ENCODE measurements around the gene PLEKHB1.

Gene PLEKHB1, protein sequence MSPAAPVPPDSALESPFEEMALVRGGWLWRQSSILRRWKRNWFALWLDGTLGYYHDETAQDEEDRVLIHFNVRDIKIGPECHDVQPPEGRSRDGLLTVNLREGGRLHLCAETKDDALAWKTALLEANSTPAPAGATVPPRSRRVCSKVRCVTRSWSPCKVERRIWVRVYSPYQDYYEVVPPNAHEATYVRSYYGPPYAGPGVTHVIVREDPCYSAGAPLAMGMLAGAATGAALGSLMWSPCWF

DNA sequence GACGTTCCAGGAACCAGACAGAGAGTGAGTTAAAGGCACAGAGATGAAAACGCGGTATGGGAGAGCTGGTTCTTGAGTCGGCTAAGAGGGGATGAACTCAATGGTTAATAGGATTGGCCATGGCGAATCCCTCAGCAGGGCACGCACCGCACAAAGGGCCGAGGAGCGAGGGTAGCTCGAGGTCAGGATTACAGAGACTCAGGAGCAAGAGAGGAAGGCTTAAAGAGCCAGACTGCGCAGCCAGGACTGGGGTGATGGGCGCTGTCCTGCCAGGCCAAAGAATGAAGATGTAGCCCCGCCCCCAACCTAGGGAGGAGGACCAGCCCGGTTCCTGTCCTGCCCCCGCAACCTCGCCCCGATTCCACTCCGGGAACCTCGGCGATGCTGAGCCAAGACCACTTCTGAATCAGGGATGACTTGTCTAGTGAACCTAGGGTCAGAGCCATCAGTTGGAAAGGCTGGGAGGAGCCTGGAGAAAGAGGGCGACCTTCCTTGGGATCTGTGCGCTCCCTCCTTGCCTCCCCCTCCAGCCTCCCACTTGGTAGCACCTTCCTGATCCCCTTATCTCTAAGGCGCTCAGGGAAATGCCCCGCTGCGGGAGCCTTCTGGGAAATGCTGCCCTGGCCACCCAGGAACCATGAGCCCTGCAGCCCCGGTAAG, at the start of gene PLEKHB1:
Gene PLEKHB1, plus strand, starts transcription at position 610 of the 660 bp plus-strand sequence. Its CDS starts 28 bp downstream, at position 638.
- H3K27ac ChIP-seq = no peak within 1 kb of the TSS
- TF ChIP-seq, protein P1, sequence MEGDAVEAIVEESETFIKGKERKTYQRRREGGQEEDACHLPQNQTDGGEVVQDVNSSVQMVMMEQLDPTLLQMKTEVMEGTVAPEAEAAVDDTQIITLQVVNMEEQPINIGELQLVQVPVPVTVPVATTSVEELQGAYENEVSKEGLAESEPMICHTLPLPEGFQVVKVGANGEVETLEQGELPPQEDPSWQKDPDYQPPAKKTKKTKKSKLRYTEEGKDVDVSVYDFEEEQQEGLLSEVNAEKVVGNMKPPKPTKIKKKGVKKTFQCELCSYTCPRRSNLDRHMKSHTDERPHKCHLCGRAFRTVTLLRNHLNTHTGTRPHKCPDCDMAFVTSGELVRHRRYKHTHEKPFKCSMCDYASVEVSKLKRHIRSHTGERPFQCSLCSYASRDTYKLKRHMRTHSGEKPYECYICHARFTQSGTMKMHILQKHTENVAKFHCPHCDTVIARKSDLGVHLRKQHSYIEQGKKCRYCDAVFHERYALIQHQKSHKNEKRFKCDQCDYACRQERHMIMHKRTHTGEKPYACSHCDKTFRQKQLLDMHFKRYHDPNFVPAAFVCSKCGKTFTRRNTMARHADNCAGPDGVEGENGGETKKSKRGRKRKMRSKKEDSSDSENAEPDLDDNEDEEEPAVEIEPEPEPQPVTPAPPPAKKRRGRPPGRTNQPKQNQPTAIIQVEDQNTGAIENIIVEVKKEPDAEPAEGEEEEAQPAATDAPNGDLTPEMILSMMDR (IDR thresholded peaks at IDR 0.05) = no peak
- no peak for TF ChIP-seq ZFX (IDR thresholded peaks at IDR 0.05; ENCODE audit: borderline replicate concordance)

DNA sequence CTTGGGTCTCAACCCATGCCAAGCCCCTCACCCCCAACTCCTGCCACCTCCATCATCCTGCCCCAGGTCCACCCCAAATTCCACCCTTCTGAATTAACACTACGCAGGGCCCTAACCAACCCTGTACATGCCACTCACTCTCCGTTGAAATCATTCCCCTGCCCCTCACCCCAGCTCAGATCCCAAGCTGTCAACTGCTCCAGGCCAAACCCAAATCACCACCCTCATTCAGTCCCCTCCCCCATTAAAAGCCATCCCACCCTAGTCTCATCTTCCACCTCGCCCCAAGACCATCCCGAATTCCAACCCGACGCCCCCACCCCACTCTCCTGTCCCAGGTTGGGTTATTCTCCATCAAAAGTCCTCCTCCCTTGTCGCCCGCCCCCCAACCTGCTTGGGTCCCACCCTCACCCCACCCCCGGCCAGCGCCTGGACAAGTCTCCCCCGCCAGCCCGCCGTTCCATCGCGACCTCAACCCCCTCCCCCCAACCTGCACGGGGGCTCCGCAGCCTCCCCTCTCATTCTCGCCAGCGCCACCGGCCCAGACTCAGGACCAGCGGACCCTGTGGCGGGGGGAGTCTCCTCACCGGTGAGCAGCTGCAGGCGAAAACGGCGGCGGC, 48.9 kb upstream of the PLEKHB1 start:
- H3K27ac ChIP-seq = peak overlapping the region; percentile 78

GRCh38 chr11:73597956-73598718, 48.2 kb upstream of the PLEKHB1 start, which contains the start of gene FAM168A:
Gene FAM168A (minus strand): TSS chr11:73598112. CDS start chr11:73468474, 129,638 bp downstream.
- H3K27ac ChIP-seq = peak within 1 kb of the TSS; percentile 78

More for the DNA sequence above, 48.9 kb upstream of the PLEKHB1 start:
- TF ChIP-seq, protein P1 (IDR thresholded peaks at IDR 0.05) = no peak
- TF ChIP-seq ZFX (IDR thresholded peaks at IDR 0.05; ENCODE audit: borderline replicate concordance) = no peak

GRCh38 chr11:73598719-73599379, 47.5 kb upstream of the PLEKHB1 start:
- peak overlapping the region; percentile 78 for H3K27ac ChIP-seq
- no peak for TF ChIP-seq ZFX (IDR thresholded peaks at IDR 0.05; ENCODE audit: borderline replicate concordance)
- TF ChIP-seq, protein P1 (IDR thresholded peaks at IDR 0.05) = no peak

More at GRCh38 chr11:73597956-73598718, 48.2 kb upstream of the PLEKHB1 start, which contains the start of gene FAM168A:
- no peak for TF ChIP-seq ZFX (IDR thresholded peaks at IDR 0.05; ENCODE audit: borderline replicate concordance)
- TF ChIP-seq, protein P1 (IDR thresholded peaks at IDR 0.05) = peak; percentile 36

GRCh38 chr11:73612601-73613140, 33.7 kb upstream of the PLEKHB1 start:
- H3K27ac ChIP-seq = no peak overlapping the region
- TF ChIP-seq, protein P1 (IDR thresholded peaks at IDR 0.05) = no peak
- TF ChIP-seq ZFX (IDR thresholded peaks at IDR 0.05; ENCODE audit: borderline replicate concordance) = no peak

GRCh38 chr11:73614591-73614990, 31.8 kb upstream of the PLEKHB1 start:
- TF ChIP-seq, protein P1 (IDR thresholded peaks at IDR 0.05) = no peak
- no peak for TF ChIP-seq ZFX (IDR thresholded peaks at IDR 0.05; ENCODE audit: borderline replicate concordance)

More at GRCh38 chr11:73614591-73614990, 31.8 kb upstream of the PLEKHB1 start:
- no peak overlapping the region for H3K27ac ChIP-seq

Data from 22Rv1 (cell line).